HG03135 (cell line): ENCODE measurements around the gene TBX21.

Experiments used
- ATAC-seq: cut with Tn5 transposase; IDR thresholded peaks from one replicate; pipeline ENCODE4 v1.9.1; 2021; ENCODE audit warnings: mild to moderate bottlenecking, moderate library complexity; ENCODE audit not compliant: unreplicated experiment

The TBX21 gene

GRCh38 chr17:47712330-47713023 lies 20.6 kb upstream of the TBX21 start:
- ATAC-seq: no peak

- ATAC-seq: no peak
Observed at GRCh38 chr17:47713980-47714700, 18.9 kb upstream of the TBX21 start.

- no peak for ATAC-seq
Observed at GRCh38 chr17:47714773-47715396, 18.2 kb upstream of the TBX21 start.

GRCh38 chr17:47715669-47716325 lies 17.2 kb upstream of the TBX21 start:
- ATAC-seq: no peak

- ATAC-seq: no peak
Observed at GRCh38 chr17:47716375-47716774, 16.7 kb upstream of the TBX21 start.

- no peak for ATAC-seq
Observed at GRCh38 chr17:47717261-47717697, 15.8 kb upstream of the TBX21 start.

- ATAC-seq: no peak
Observed at GRCh38 chr17:47717979-47718621, 14.9 kb upstream of the TBX21 start.

- ATAC-seq: no peak
Observed at GRCh38 chr17:47718634-47719405, 14.2 kb upstream of the TBX21 start.

GRCh38 chr17:47719411-47720152 lies 13.5 kb upstream of the TBX21 start:
- no peak for ATAC-seq

- no peak for ATAC-seq
Observed at GRCh38 chr17:47720196-47720595, 12.8 kb upstream of the TBX21 start.

GRCh38 chr17:47720754-47721533 lies 12.1 kb upstream of the TBX21 start:
- ATAC-seq: no peak

GRCh38 chr17:47721725-47722124 lies 11.3 kb upstream of the TBX21 start:
- ATAC-seq: no peak

- no peak for ATAC-seq
Observed at GRCh38 chr17:47724705-47725104, 8.3 kb upstream of the TBX21 start.

- no peak for ATAC-seq
Observed at GRCh38 chr17:47725446-47726111, 7.5 kb upstream of the TBX21 start.

- ATAC-seq: no peak
Observed at GRCh38 chr17:47726796-47727703, 6.0 kb upstream of the TBX21 start.

- ATAC-seq: no peak
Observed at GRCh38 chr17:47727704-47728036, 5.4 kb upstream of the TBX21 start.

GRCh38 chr17:47728214-47728877 lies 4.7 kb upstream of the TBX21 start:
- no peak for ATAC-seq
